Anterior cingulate cortex (tissue), 58 donors: Measurements from ENCODE around the gene MEG3.
"Not testable (repeated sequence)": the region's sequence is repeated elsewhere in the genome, so short reads cannot be mapped to it uniquely, and the experiment has no call there.

Experiments used
- DNase-seq, 58 donors: peaks; one replicate each; lab custom pipeline; 2025; lab: John Stamatoyannopoulos, UW

MEG3 gene

DNA sequence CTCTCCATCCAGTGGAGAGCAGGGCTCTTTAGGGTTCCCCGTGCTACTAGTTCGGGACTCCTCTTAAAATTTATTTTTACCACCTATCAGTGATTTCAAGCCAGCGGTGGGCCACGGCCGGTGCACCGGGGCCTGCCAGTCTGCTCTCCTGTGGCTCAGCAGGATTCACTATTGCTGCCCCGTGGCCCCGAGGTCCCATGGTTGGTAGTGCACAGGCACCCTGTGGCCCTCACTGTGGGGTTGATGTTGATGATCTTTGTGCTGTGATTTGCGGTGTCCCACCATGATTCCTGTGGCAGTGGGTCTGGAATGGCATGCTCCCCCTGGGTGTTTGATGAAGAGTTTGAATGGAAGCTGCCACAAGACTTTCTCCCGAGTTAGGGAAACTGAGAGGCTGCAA is 12.6 kb upstream of the MEG3 start:
- no peak for DNase-seq

DNA sequence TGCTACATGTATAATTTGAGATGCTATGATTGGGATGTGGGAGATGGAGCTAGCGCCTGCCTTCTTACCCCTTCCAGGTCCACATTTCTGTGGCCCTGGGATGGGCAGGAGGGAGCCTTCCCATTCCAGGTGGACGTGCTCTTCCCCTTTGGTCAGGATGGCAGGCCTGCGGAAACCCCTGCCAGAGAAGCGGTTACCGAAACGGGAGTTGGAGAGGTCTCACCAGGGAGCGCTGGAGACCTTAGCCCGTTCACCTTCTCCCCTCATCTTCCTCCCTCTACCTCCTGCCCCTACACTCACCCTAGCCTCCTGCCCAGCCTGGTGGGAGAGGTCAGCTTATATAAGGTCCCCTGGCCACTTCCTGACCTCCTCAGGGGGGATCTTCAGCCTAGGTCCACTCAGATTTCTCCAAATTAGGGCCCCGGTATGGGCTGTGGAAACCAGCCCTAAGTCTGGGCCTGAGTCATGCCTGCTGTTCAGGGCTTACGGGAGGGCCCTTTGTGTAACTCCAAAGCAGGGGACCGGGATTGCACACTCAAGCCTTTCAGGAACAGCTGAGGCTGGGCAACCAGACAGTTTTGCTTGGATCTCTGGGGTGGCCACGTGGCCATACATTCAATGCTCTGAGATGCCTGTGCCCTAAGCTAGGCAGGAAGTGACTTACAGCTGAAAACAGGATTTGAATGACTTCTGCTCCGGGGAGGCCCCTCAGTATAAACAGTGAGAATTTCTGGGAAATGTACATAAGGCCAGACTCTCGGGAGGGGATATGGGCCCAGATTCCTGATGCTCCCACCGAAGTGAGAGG is 10.2 kb upstream of the MEG3 start:
- no peak for DNase-seq

DNA sequence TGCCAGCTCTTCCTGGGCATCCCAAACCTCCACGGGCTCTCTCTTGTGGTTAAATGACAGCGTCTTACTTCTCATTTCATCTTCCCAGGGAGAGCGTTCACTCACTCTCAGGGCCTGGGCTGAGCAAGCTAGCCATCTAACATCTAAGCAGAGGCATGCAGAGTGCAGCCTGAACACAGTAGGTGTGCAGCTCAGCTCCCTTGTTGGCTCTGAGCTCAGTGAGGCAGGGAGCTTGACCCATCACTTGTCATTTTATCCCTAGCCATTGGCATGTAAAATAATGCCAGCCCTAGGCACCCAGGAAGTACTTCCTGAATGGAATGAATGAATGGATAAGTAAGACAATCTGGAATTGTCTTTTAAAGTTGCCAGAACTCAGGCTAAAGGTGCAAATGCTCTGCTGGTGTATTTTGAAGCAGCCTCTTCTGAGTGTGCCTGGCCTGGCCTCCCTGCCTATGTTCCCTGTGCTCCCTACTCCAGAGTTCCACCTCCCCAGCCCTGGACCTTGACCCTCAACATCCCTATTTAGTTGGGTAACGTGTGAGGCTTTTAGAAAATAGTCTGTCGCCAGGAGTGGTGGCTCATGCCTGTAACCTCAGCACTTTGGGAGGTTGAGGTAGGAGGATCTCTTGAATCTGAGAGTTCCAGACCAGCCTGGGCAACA is 9.5 kb upstream of the MEG3 start:
- DNase-seq, result no peak

DNA sequence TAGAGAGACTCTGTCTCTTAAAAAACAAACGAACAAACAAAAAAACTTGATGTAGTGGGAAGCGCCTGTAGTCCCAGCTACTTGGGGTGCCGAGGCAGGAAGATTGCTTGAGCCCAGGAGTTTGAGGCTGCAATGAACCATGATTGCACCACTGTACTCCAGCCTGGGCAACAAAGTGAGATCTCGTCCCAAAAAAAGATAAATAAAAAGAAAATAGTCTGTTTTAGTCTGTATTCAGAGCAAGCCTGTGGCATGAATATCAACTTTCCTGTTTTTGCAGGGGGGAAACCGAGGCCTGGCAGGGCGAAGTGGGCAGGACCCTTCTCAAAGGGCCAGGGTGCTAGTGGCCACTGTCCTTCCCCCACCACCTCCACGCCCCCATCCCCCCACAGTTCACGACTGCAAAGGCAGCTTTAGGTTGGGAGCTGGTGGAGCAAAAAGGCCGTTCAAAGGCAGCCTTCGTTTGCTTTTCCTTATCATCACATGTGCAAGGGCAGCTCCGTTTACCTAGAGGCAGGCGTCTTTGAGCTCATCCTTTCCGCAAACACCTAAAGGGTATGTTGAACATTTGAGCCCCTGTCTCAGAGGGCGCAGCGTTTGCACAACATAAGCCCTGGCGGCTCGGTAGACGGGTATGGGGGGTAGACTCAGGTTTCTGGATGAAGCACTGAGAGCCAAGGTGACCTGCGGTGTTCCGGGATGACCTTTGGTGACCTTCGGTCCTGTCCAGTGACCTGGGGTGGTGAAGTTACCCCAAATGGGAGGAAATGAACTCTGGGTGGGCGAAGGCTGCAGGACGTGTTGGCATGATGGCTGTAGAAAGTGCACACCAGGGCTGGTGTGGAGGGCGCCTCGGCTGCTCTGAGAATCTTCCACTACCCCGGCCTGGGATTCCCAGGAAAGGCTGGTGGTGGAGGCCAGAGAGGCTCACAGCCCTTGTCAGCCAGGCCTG is 8.7 kb upstream of the MEG3 start:
- DNase-seq, result no peak

DNA sequence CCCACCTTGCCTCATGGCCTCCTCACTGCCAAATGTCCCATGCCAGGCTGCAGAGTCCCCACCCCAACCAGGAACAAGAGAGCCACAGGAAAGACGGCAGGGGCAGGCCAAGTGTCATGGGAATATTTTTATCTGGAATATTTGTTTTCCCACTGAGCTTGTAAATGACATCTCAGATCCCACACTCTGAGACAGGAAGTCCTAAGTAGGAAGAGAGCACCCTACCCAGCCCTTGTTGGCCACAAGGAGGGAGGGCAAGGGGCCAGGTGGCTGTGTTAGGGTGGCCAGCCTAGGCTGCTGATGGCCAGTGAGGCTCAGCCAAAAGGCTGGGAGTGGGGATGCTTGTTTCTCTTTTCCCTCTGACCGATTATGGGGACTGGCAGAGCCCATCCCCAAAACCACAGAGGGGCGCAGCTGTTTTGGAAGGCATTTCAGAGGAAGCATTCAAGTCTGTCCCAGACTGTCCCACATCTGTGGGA is 7.7 kb upstream of the MEG3 start:
- no peak for DNase-seq

DNA sequence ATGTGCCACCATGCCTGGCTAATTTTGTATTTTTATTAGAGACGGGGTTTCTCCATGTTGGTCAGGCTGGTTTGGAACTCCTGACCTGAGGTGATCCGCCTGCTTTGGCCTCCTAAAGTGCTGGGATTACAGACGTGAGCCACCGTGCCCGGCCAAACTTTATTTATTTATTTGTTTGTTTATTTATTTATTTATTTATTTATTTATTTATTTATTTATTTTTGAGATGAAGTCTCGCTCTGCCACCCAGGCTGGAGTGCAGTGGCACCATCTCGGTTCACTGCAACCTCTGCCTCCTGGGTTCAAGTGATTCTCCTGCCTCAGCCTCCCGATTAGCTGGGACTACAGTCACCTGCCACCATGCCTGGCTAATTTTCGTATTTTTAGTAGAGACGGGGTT is 7.0 kb upstream of the MEG3 start:
- DNase-seq, result not testable (repeated sequence)

DNA sequence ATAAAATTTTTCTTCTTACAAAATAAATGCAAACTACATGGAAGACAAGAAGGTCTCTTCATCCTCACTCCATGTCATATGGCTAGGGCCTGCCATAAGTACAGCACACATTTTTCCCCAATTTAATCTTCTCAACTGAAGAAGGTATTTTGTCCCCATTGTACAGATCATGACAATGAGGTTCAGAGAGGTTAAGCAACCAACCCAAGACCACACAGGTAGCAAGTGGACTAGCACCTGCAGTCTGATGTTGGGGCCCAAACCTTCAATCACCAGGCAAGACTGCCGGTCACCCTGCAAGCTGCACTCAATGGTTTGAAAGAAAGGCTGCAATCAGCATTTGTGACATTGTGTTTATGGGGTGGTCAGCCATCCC is 6.5 kb upstream of the MEG3 start:
- no peak for DNase-seq

DNA sequence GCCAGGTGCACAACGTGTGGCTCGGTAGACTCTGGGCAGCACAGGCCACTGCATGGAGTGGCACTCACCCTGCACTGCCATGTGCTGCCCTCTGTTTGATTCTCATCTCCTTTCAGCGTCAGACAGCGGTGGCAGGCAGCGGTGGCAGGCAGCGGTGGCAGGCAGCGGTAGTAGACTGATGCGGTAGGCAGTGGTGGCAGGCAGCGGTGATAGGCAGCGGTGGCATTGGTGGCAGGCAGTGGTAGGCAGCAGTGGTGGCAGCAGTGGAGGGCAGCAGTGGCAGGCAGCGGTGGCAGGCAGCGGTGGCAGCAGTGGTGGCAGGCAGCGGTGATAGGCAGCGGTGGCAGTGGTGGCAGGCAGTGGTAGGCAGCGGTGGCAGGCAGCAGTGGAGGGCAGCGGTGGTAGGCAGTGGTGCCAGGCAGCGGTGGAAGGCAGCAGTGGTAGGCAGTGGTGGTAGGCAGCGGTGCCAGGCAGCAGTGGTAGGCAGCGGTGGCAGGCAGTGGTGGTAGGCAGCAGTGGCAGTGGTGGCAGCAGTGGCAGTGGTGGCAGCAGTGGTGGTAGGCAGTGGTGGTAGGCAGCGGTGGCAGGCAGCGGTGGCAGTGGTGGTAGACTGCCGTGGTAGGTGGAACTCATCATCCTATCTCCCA is 6.0 kb upstream of the MEG3 start:
- no peak for DNase-seq

DNA sequence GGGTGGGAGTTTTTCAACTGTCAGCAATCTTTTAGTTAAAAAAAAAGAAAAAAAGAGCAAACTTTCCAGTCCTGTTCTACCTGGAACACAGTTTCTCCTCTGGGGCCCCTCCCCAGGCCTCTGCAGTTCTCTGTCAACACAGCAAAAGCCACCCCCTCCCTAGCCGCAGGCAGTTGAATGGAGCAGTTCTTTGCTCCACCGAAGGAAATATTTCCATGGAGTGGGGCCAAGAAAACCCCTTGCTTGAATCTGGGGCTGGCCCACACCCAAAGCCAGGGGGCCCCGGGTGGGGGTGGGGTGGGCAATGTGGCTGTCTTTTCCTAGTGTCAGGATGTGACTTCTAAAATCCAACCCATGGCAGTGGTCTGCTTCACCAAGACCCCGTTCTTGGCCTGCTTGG is 5.0 kb upstream of the MEG3 start:
- DNase-seq, result no peak

DNA sequence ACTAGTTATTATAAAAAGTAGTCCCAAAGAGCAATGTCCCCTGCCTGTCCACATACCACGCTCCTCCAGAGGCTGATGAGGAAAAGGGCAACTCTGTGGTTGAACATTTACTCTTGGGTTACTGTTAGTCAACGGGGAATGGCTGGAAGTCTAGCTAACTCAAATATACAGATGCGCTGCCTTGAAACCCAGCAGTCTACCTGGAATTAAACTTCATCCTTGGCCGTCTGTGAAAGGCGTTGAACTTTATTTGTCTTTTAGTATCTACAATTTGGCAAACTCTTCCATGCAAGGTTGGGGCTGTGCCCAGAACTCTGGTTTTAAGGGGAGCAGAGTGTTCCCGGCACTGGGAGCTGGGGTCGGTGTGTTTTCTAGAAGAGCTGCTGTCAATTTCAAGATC is 3.9 kb upstream of the MEG3 start:
- DNase-seq, result no peak

DNA sequence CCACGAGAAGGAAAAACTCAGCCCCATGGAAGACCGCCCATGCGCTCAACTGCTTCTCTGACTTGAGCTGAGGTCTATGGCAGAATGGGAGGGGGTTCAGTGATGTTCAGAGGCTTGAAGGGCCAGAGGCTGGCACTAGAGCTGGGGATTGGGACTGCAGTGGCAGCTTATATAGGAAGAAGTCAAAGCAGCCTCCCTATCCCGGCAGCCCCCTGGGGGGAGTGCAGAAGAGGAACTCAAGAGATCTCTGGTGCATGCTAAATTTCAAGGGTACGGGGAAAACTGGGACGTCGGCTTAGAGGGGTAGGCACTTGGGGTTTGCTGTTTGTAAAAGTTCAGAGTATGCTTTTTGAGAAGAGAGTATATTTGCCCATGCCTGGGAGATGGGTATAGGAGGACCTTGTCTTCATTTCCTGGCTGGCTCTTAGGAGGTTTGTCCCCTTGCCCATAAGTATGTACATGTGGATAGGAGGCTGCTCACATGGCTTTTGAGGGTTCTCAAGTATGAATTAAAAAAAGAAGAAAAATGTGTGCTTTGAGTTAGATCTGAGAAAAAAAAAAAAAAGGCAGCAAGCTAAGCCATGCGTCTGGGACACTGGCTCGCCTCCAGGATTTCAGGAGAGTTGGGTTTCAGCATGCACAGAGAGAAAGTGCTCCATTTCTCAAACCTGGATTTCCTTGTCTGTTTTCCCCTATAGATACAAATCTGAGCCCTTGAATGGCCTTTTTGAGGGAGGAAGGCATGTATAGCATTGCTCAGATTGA is 3.2 kb upstream of the MEG3 start:
- no peak for DNase-seq

DNA sequence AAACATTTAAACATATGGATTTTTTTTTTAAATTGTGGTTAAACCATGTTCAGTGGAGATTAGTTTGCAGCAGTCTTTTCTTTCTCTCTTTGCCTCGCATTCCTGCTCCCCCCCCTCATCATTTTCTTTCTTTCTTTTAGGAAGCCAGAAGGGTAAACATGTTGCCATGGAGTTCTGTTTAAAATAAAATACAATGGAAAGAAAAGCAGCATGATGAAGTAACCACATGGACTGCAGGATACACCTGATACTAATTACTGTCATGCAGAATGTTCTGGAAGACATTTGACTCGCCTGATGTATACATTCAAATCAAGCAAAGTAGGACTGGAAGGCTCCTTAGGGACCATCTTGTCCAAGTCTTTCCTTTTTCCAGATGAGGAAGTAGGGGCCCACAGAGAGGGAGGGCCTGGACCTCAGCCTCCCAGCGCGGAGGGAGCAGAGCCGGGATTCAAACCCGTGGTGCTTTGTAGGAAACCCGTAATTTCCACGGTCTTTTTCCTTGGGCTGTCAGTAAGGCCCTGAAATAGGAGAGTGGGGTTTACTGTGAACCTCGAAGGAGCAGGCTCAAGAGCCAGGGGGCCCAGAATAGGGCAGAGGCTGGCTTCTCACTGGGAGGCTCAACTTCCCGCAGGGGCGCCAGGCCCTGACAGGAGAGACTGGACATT is 2.4 kb upstream of the MEG3 start:
- DNase-seq, result no peak

DNA sequence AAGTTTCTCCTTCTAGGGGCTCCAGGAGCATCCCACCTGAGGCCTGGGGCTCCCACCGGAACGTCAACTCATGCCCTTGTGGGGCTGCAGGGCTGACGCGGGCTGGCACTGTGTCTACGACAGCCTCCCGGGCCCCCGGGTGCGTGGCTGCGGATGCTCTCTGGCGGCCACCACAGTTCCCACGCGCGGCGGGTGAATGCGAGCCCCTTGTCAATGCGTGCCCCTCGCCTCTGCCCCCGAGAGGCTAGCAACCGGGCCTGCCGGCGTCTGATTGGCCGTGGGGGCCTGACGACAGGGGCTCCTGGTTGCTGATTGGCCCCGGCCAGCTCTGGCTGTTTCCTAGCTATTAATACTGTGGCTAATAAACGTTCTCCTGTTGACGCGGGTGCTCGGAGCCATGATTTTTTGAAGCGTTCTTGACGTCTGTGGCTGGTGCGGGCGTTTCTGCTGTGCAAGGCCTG is 1.8 kb upstream of the MEG3 start:
- DNase-seq, result peak in 42 of 58 donors; percentile 7 to 72 (median 37)

DNA sequence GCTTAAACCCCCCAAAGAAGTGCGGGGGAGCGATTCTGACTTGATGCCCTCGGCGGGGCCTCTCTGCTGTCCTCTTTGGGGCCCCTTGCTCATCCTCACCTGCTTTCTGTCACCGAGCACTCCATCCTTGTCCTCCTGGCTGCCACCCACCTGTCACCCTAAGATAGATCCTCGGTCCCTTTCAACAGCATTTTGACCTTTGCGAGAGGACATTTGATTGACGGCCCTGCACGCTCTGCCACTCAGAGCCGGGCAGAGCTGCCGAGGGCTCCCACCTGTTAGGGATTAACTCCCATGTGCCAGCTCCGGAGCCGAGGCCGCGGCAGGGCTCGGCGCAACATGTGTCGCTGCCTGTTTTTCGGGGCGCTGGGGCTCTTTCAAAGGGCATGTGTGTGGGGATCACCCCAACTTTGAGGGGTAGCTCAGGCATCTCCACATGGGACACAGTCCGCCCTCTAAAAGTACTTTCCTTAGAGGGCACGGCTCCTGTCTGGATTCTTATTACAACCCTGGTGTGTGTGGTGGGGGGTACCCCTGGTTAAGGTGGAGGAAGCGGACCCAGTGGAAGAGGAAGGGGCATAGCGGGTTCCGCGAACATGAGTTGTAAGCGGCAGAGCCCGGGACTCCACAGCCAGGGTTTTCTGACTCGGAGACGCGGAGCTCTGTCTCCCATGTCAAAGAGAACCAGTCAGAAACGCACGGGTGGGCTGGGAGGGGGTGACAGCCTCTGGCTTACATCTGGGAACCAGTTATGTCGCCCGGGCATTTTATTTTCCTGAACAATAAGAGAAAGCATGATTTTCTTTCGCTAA is 811 bp upstream of the MEG3 start:
- no peak for DNase-seq

DNA sequence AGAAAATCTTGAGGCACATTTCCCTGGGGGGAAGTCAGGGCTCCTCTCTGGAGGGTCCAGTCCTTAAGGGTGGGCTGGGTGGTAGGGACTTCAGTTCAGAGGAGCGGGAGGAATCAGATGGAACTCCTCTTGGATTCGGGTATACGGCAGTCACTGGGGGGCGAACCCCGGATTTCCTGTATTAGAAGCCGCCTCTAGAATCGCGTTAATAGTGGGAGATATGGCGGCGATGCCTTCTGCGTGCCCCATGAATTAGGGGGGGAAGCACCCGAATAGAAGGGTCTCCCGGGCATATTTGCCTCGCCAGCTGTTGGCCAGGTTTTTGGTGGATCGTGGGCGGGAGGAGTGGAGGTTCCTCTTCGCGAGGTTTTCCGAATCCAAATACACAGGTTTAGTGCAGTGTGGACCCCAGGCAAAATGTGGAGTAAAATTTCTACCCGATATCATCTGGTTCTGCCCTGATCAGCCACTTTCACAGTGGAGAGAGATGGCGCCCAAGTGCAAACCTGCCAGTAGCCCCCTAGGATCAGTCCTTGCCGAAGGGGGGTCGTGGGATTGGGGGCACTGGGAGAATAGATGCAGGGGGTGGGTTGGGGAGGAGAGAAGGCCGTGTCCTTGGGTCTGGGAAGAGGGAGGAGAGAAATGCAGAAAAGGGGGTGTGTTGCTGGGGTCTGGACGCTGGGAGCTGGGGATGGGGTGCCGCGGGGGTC is 628 bp downstream of the MEG3 start:
- DNase-seq, result no peak

DNA sequence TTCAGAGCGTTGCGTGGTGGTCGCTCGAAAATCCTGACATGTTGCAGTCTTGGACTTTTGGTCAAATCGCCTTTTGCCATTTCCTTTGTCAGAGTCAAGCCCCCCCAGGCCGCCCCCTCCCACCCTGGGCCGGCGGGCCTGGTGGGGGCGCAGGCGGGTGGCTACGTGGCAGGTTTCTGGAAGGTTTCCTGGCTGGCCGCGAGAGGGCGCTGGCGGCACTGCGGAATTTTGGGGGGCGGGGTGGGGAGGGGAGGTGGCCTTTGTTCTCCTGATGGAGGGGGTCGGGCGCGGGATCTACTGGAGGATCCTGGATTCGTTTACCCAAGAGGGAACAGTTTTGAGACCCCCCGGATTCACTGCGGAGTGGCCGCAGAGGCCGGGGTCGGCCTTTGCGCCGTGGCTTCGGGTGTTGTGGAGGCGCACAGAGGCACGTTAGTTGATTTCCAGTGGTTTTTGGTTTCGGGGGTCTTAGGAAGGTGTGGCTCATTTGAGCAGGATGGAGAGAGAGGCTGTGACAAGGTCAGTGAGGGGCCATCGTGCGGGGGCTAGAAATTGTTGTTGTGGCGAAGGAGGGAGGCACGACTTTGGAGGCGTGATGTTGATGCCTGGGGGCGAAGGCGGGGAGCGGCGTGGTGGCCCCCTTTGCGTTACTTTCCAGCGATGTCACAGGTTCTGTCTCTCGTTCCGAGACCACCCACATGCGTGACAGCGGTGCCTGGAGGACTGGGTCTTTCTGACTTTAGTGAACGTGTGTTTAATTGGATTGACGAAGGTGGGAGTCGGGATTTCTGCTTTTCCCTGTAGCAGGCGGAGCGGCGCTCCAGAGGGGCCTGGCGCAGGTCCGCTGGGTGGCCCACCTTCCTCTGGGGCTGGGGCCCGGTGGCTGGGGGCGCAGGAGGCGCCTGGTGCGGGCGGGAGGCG is 1.4 kb downstream of the MEG3 start:
- DNase-seq, result peak in 3 of 58 donors; percentile 13 to 29 (median 20)
